Right atrium auricular region (tissue), 2 donors: Measurements from ENCODE around the gene ADARB1. TPM values are rescaled to one million over a fixed set of nuclear protein-coding genes. Genes with fewer than 3 reads are reported as not detected.

Experiments
- DNase-seq: peaks from one replicate; pipeline ENCODE4 v3.0.0-alpha.2; 2019; ENCODE audit warnings: low spot score
- H3K27ac ChIP-seq, 2 donors: fragments of 200-600 bp; sonication (generic); 1 replicate in 1 of 2; 2 replicates in 1 of 2; pipeline ENCODE4 v1.5.1; 2016 to 2019
- H3K27me3 ChIP-seq, 2 donors: fragments of 200-600 bp; sonication (generic); one replicate each; pipeline versions ENCODE4 v1.5.1 to v1.6.0; 2017 to 2019
- H3K36me3 ChIP-seq: fragments of 200-600 bp; sonication (generic); one replicate; pipeline ENCODE4 v1.5.1; 2016
- H3K4me1 ChIP-seq, 2 donors: fragments of 200-600 bp; sonication (generic); one replicate each; pipeline versions ENCODE4 v1.5.1 to v1.6.0; 2017 to 2019
- H3K4me3 ChIP-seq, 2 donors: fragments of 200-600 bp; sonication (generic); 1 replicate in 1 of 2; 2 replicates in 1 of 2; pipeline ENCODE4 v1.5.1; 2017 to 2019; ENCODE audit warnings: mild to moderate bottlenecking in 1 of 2, moderate library complexity in 1 of 2
- H3K9me3 ChIP-seq, 2 donors: fragments of 200-600 bp; sonication (generic); one replicate each; pipeline ENCODE4 v1.5.1; 2019
- total RNA-seq, 2 donors: library from RNA; depleted of rRNA; stranded (reverse); fragments of >200 nt; gene quantifications; one replicate each; pipeline ENCODE4 v1.1.0, GENCODE V29; 2016
- TF ChIP-seq, protein P1 (sequence below), 2 donors: fragments of 200-600 bp; sonication (generic); IDR thresholded peaks; one replicate each; pipeline ENCODE4 v1.5.1; 2019; ENCODE audit warnings: antibody characterized with exemption in 2 of 2

The ADARB1 gene
- total RNA-seq, 2 donors from 2014 or later, result 7.5 to 10.5 TPM

DNA sequence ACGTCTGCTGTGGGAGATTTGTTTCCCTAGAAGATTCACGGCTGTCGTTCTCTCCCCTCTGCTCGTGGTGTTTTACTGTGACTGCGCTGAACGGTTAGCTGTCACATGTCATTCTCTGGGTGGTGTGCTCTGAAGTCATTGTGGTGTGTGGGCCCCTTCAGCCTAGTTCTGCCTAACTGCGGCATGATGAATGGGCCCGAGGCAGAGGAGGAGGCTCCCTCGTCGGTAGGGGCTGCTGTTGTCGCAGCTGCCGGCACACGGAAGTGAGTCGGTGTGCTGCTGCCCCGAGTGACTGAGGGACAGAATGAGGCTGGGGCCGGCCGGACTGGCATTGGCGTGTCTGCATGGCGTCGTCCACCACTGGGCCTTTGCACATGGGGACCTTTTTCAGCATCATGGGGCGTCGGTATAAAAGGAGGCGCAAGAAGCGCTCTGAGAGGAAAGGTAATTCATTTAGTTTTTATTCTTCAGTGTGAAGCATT, 77.9 kb downstream of the ADARB1 start:
- Histone ChIP-seq H3K9me3 (no peaks in the 10 kb centered on the region), H3K4me1 (peaks cover 0 to 14% of the 10 kb centered on the region in 2 donors), H3K4me3 (no peak overlapping the region), H3K27ac (no peak overlapping the region), H3K27me3 (no peaks in the 10 kb centered on the region), H3K36me3 (peaks cover 6% of the 10 kb centered on the region)
- peak; percentile 58 for DNase-seq
- TF ChIP-seq, protein P1, sequence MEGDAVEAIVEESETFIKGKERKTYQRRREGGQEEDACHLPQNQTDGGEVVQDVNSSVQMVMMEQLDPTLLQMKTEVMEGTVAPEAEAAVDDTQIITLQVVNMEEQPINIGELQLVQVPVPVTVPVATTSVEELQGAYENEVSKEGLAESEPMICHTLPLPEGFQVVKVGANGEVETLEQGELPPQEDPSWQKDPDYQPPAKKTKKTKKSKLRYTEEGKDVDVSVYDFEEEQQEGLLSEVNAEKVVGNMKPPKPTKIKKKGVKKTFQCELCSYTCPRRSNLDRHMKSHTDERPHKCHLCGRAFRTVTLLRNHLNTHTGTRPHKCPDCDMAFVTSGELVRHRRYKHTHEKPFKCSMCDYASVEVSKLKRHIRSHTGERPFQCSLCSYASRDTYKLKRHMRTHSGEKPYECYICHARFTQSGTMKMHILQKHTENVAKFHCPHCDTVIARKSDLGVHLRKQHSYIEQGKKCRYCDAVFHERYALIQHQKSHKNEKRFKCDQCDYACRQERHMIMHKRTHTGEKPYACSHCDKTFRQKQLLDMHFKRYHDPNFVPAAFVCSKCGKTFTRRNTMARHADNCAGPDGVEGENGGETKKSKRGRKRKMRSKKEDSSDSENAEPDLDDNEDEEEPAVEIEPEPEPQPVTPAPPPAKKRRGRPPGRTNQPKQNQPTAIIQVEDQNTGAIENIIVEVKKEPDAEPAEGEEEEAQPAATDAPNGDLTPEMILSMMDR (IDR thresholded peaks at IDR 0.05), result peak in 1 of 2 donors; percentile 32

DNA sequence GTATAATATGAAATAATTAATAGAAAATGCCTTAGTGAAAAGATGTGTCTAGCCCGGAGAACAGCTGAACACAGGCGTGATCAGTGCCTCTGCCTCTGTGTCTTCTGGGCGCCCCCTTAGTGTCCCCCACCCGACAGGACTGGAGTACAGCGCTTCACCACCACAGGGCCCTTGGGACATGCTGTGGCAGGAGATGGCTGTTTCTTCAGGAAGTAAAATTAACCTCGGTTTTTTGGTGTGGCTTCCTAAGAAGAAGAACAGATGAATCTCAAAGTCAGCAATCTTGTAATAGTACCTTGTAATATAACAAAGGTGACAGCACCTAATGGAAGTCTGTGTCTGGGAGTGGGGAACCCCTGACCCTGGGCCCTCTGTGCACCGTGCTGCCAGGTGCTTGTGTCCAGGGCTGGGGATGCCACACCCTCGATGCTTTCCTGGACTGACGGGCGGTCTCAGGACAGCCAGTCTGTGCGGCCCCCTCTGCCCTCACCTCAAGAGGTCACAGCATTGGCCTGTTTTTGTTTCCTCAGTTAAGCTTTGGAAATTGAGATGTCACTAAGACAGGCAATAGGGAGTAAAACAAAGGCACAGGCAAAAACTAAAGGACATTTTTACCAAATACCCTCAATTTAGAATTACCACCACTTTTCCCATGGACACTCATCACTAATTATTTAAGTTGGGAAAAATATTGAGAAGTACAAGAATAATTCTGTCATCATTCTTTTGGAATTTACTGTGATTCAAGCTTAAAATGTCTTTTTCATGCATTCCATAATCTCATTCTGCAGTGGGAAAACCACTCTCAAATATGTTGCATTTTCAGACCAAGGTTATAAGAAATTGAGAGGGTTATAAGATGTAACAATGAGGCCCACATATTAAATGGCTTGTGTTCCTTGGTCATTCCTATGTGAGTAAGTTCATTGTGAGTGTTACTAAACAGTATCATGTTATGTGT, 79.3 kb downstream of the ADARB1 start:
- H3K27ac ChIP-seq, result no peak overlapping the region
- H3K4me1 ChIP-seq, result peaks cover 0 to 14% of the 10 kb centered on the region in 2 donors
- no peak overlapping the region for H3K4me3 ChIP-seq
- peaks cover 6% of the 10 kb centered on the region for H3K36me3 ChIP-seq
- peak; percentile 49 for DNase-seq
- no peaks in the 10 kb centered on the region for H3K9me3 ChIP-seq
- no peaks in the 10 kb centered on the region for H3K27me3 ChIP-seq
- TF ChIP-seq, protein P1 (IDR thresholded peaks at IDR 0.05), result no peak

DNA sequence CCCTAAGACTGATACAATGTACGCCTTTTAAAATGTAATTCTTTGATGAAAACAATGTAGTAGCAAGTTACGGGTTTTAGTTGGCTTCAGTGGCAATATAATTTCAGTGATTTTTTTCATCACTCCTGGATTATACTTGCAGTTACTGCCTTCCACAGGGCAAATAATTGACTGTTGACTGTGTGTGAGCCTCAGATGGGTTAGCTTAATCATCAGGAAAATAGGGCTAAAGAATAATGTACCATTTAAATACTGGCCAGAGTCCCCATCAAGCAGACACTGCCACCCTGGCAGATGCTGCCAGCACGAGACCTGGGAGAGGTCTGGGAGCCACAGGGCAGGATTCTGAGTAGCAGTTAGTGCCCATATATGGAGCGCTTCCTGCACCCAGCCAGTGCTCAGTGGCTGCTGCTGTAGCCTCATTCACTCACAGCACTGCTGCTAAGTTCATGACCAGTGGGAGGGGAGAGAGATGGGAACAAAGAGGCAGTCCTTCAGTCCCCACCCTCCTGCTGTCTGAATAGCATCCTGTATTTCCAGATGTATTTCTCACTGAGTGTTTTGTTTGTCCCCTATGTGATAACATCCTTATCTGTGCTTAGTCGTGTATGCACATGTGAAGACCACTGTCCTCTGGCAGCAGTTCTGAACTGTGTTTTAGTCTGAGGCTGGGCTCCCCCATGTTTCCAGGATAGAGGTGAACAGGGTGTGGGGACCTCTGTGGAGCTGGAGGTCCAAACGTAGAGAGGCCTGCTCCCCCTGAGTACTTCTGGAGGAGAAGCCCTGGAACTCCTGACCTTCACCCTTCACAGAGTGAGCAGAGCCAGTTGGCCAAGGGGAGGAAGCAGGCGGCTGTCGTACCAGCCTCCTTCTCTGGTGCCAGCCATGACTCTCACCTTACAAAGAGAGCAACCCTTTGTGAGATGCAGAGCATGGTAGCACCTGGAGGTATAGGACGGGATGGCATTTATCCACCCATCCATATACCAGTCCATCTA, 80.4 kb downstream of the ADARB1 start:
- no peaks in the 10 kb centered on the region for H3K9me3 ChIP-seq
- H3K27ac ChIP-seq, result no peak overlapping the region
- DNase-seq, result peak; percentile 54
- H3K27me3 ChIP-seq, result no peaks in the 10 kb centered on the region
- H3K4me1 ChIP-seq, result peaks cover 0 to 14% of the 10 kb centered on the region in 2 donors
- TF ChIP-seq, protein P1 (IDR thresholded peaks at IDR 0.05), result no peak
- H3K4me3 ChIP-seq, result no peak overlapping the region
- H3K36me3 ChIP-seq, result no peaks in the 10 kb centered on the region

DNA sequence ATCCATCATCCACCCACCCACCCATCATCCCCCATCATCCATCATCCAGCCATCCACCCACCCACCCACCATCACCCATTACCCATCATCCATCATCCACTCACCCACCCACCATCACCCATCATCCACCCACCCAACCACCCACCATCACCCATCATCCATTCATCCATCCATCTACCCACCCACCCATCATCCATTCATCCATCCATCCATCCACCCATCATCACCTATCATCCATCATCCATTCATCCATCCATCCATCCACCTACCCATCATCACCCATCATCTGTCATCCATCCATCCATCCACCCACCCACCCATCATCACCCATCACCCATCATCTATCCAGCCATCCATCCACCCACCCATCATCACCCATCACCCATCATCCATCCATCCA, 81.5 kb downstream of the ADARB1 start:
- peak; percentile 11 for DNase-seq
- H3K4me3 ChIP-seq, result no peak overlapping the region
- H3K27ac ChIP-seq, result no peak overlapping the region
- H3K27me3 ChIP-seq, result no peaks in the 10 kb centered on the region
- no peaks in the 10 kb centered on the region for H3K9me3 ChIP-seq
- TF ChIP-seq, protein P1 (IDR thresholded peaks at IDR 0.05), result no peak
- peaks cover 0 to 14% of the 10 kb centered on the region in 2 donors for H3K4me1 ChIP-seq
- no peaks in the 10 kb centered on the region for H3K36me3 ChIP-seq

DNA sequence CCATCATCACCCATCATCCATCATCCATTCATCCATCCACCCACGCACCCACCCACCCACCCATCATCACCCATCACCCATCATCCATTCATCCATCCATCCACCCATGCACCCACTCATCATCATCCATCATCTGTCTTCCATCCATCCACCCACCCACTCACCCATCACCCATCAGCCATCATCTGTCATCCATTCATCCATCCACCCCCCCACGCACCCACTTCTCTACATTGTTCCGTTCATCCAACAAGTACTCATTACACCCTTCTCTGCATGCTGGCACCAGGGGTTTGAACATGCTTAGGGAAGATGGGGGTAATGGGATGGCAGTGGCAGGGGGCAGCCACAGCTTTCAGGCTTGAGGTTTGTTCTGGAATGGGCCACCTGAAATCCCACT, 82.1 kb downstream of the ADARB1 start:
- TF ChIP-seq, protein P1 (IDR thresholded peaks at IDR 0.05), result no peak
- Histone ChIP-seq H3K4me1 (peaks cover 0 to 14% of the 10 kb centered on the region in 2 donors), H3K4me3 (no peak overlapping the region), H3K36me3 (no peaks in the 10 kb centered on the region), H3K27ac (no peak overlapping the region), H3K9me3 (no peaks in the 10 kb centered on the region), H3K27me3 (no peaks in the 10 kb centered on the region)
- DNase-seq, result peak; percentile 5
